Measurements from ENCODE around the gene PSEN1.

DNA sequence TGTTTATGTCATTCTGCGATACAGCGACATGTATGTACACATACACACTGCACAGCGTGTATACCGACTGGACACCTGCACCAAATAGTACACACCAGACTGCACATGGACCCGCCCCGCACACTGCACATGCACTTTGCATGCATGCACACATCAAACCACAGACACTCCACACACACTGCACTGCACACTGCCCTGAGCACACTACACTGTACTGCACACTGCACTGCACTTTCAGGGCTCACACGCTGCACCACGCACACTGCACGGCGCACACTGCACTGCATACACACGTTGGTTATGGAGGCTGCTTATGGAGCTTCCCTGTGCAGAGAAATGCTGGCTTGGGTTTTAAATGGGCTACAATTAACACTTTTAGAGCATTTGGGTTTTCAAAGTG lies 102.6 kb downstream of the PSEN1 start:
- TF ChIP-seq POLR2A (IDR thresholded peaks at IDR 0.05) (no peak), POLR2AphosphoS5 (IDR thresholded peaks at IDR 0.05) (no peak)
- TF ChIP-seq, protein P1, sequence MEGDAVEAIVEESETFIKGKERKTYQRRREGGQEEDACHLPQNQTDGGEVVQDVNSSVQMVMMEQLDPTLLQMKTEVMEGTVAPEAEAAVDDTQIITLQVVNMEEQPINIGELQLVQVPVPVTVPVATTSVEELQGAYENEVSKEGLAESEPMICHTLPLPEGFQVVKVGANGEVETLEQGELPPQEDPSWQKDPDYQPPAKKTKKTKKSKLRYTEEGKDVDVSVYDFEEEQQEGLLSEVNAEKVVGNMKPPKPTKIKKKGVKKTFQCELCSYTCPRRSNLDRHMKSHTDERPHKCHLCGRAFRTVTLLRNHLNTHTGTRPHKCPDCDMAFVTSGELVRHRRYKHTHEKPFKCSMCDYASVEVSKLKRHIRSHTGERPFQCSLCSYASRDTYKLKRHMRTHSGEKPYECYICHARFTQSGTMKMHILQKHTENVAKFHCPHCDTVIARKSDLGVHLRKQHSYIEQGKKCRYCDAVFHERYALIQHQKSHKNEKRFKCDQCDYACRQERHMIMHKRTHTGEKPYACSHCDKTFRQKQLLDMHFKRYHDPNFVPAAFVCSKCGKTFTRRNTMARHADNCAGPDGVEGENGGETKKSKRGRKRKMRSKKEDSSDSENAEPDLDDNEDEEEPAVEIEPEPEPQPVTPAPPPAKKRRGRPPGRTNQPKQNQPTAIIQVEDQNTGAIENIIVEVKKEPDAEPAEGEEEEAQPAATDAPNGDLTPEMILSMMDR (IDR thresholded peaks at IDR 0.05): no peak

Measured in transverse colon (tissue), 4 donors.